SK-N-MC (cell line): Measurements from ENCODE around the gene C1orf146.

Experiments used
- EZH2 ChIP-seq: fragments of 200-600 bp; sonication (generic); IDR thresholded peaks from one replicate; pipeline ENCODE4 v1.6.1; 2017; ENCODE audit warnings: antibody characterized with exemption
- POLR2AphosphoS5 ChIP-seq: IDR thresholded peaks from 2 replicates; pipeline ENCODE4 v1.6.1; 2012; ENCODE audit warnings: mild to moderate bottlenecking, low read depth, low read length, borderline replicate concordance

GRCh38 chr1:92188436-92189255 lies 29.1 kb upstream of the C1orf146 start:
- TF ChIP-seq POLR2AphosphoS5: no peak
- no peak for TF ChIP-seq EZH2
